Sigmoid colon (tissue), 4 donors: Measurements from ENCODE around the gene DCC.

Experiments
- CTCF ChIP-seq, 4 experiments: fragments of 450-650 bp in 3 of 4; fragments of 200-600 bp in 1 of 4; IDR thresholded peaks; one replicate each; pipeline ENCODE4 v1.5.1; 2016 to 2019; ENCODE audit warnings: antibody characterized with exemption in 4 of 4, mild to moderate bottlenecking in 3 of 4, moderate library complexity in 2 of 4
- POLR2AphosphoS5 ChIP-seq, 4 donors: sonication (generic); formaldehyde crosslinking; IDR thresholded peaks; one replicate each; pipeline ENCODE4 v1.6.1; 2017; ENCODE audit warnings: antibody characterized with exemption in 4 of 4

GRCh38 chr18:52349498-52349897 is 9.5 kb downstream of the DCC start:
- TF ChIP-seq POLR2AphosphoS5 (IDR thresholded peaks at IDR 0.05) (no peak), CTCF (IDR thresholded peaks at IDR 0.05) (no peak)
